Measurements from ENCODE around the gene PPFIA3. TPM values are rescaled to one million over a fixed set of nuclear protein-coding genes. Genes with fewer than 3 reads are reported as not detected.

The PPFIA3 gene
- total RNA-seq, 2 donors from 2014 or later = 2.6 to 3.9 TPM

- DNase-seq (no peak), ATAC-seq (peak; percentile 57)
- Mint-ChIP-seq H3K27me3 (no peaks in the 10 kb centered on the region), H3K4me3 (no peak overlapping the region), H3K36me3 (ENCODE audit: low read depth) (peaks cover 6% of the 10 kb centered on the region), H3K4me1 (peaks cover 30% of the 10 kb centered on the region), H3K27ac (peak overlapping the region; percentile 39)
- H3K9me3 ChIP-seq (ENCODE audit: control insufficient read depth, low read length, poor library complexity, severe bottlenecking) = no peaks in the 10 kb centered on the region
Observed at GRCh38 chr19:49091391-49092038, 27.8 kb upstream of the PPFIA3 start.

- Mint-ChIP-seq H3K36me3 (ENCODE audit: low read depth) (peaks cover 2% of the 10 kb centered on the region), H3K27me3 (no peaks in the 10 kb centered on the region), H3K4me1 (peaks cover 23% of the 10 kb centered on the region), H3K4me3 (no peak overlapping the region), H3K27ac (no peak overlapping the region)
- no peak for ATAC-seq
- no peak for DNase-seq
- H3K9me3 ChIP-seq (ENCODE audit: control insufficient read depth, low read length, poor library complexity, severe bottlenecking) = no peaks in the 10 kb centered on the region
Observed at GRCh38 chr19:49092686-49093085, 26.7 kb upstream of the PPFIA3 start.

DNA sequence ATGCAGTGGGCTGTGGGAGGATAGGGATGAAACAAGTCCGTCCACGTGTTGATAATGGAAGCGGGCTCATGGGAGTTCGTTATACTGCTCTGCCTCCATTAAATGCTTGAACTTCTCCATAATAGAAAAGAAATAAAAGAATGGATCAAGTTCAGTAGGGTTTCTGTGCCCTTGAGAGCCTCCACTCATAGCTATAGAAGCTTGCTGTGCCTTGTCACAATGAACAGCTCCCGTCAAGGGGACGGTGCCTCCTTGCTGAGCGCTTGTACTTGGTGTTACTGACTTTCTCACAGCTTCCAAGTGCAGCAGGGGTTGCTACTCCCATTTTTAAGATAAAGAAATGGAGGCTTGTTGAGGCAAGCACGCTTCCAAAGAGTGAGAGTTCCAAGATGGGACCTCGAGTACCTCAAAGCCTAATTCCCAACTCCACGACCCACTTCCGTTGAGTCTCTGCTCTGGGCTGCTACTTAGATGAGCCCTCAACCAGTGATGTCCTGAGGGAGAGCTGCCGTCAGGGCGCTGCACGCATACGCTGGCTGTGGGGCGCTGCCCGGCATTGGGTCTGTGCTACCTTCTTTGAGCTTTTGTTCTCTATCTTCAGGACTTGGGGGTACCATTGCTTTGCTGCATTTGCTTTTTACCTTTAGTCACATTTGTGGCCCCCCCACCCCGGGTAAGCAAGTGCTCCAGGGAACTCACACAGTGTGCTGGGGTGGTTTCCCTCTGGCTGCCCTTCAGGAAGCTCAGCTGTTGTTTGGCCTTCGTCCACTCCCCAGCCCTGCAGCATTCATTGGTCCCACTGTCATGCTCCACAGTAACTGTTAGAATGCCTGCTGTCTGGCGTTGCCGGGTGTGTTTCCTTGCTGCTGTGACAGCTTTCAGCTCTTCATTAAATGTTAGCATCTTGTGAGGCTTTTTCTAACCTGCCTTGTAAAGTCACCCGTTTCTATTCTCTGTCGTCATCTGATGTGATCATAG is 24.6 kb upstream of the PPFIA3 start:
- H3K4me1 Mint-ChIP-seq = peaks cover 18% of the 10 kb centered on the region
- H3K36me3 Mint-ChIP-seq (ENCODE audit: low read depth) = peaks cover 2% of the 10 kb centered on the region
- H3K4me3 Mint-ChIP-seq = no peak overlapping the region
- no peak overlapping the region for H3K27ac Mint-ChIP-seq
- no peak for DNase-seq
- no peaks in the 10 kb centered on the region for H3K27me3 Mint-ChIP-seq
- no peaks in the 10 kb centered on the region for H3K9me3 ChIP-seq (ENCODE audit: control insufficient read depth, low read length, poor library complexity, severe bottlenecking)
- no peak for ATAC-seq

- peaks cover 6% of the 10 kb centered on the region for H3K36me3 Mint-ChIP-seq (ENCODE audit: low read depth)
- no peaks in the 10 kb centered on the region for H3K27me3 Mint-ChIP-seq
- H3K9me3 ChIP-seq (ENCODE audit: control insufficient read depth, low read length, poor library complexity, severe bottlenecking) = no peaks in the 10 kb centered on the region
- no peak overlapping the region for H3K4me3 Mint-ChIP-seq
- H3K4me1 Mint-ChIP-seq = peaks cover 16% of the 10 kb centered on the region
- DNase-seq = peak; percentile 48 to 71 (median 58)
- ATAC-seq = peak; percentile 92
- H3K27ac Mint-ChIP-seq = no peak overlapping the region
Observed at GRCh38 chr19:49097453-49098288, 21.7 kb upstream of the PPFIA3 start.

GRCh38 chr19:49098795-49099194 is 20.5 kb upstream of the PPFIA3 start:
- Mint-ChIP-seq H3K27ac (peak overlapping the region; percentile 41), H3K4me1 (peaks cover 16% of the 10 kb centered on the region), H3K36me3 (ENCODE audit: low read depth) (peaks cover 4% of the 10 kb centered on the region), H3K27me3 (no peaks in the 10 kb centered on the region), H3K4me3 (no peak overlapping the region)
- no peak for ATAC-seq
- no peaks in the 10 kb centered on the region for H3K9me3 ChIP-seq (ENCODE audit: control insufficient read depth, low read length, poor library complexity, severe bottlenecking)
- DNase-seq = no peak

- Mint-ChIP-seq H3K27ac (peak overlapping the region; percentile 68), H3K4me3 (no peak overlapping the region), H3K27me3 (no peaks in the 10 kb centered on the region), H3K36me3 (ENCODE audit: low read depth) (peaks cover 7% of the 10 kb centered on the region), H3K4me1 (peaks cover 13% of the 10 kb centered on the region)
- DNase-seq (no peak), ATAC-seq (no peak)
- no peaks in the 10 kb centered on the region for H3K9me3 ChIP-seq (ENCODE audit: control insufficient read depth, low read length, poor library complexity, severe bottlenecking)
Observed at GRCh38 chr19:49101160-49101559, 18.2 kb upstream of the PPFIA3 start.

GRCh38 chr19:49102303-49102702 is 17.0 kb upstream of the PPFIA3 start:
- Mint-ChIP-seq H3K4me1 (peaks cover 18% of the 10 kb centered on the region), H3K27me3 (no peaks in the 10 kb centered on the region), H3K36me3 (ENCODE audit: low read depth) (peaks cover 12% of the 10 kb centered on the region), H3K27ac (no peak overlapping the region), H3K4me3 (no peak overlapping the region)
- H3K9me3 ChIP-seq (ENCODE audit: control insufficient read depth, low read length, poor library complexity, severe bottlenecking) = no peaks in the 10 kb centered on the region
- DNase-seq = no peak
- no peak for ATAC-seq

- H3K27ac Mint-ChIP-seq = no peak overlapping the region
- H3K4me1 Mint-ChIP-seq = peaks cover 16% of the 10 kb centered on the region
- DNase-seq (no peak), ATAC-seq (no peak)
- H3K27me3 Mint-ChIP-seq = no peaks in the 10 kb centered on the region
- H3K9me3 ChIP-seq (ENCODE audit: control insufficient read depth, low read length, poor library complexity, severe bottlenecking) = no peaks in the 10 kb centered on the region
- H3K4me3 Mint-ChIP-seq = no peak overlapping the region
- peaks cover 12% of the 10 kb centered on the region for H3K36me3 Mint-ChIP-seq (ENCODE audit: low read depth)
Observed at GRCh38 chr19:49103331-49104085, 15.8 kb upstream of the PPFIA3 start.

DNA sequence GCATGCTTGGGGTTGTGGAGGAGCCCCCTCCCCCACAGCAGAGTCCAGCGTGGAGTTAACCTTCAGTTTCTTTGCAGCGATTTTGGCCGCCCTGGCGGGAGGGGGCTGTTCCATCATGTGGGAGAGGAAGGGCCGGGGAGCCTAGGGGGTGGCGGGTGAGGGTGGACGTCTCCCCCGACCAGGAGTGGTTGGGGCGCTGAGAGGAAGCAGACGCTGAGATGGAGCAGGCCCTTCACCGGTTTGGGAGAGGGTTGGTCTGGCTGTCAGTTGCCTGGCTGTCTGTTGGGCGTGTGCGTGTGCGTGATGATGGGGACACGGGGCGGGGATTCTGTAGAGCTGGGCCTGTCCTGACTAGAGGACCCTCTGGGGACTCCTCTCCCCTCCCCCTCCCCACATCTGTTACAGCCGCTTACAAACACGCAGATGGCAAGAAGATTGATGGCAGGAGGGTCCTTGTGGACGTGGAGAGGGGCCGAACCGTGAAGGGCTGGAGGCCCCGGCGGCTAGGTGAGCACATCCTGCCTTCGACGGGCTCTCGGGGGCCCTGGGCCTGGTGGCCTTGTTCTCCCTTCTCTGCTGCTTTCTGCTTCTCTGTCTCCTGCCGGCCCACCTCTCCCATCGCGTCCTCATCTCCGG is 15.0 kb upstream of the PPFIA3 start:
- ATAC-seq (no peak), DNase-seq (no peak)
- H3K36me3 Mint-ChIP-seq (ENCODE audit: low read depth) = peaks cover 12% of the 10 kb centered on the region
- no peaks in the 10 kb centered on the region for H3K27me3 Mint-ChIP-seq
- peak overlapping the region; percentile 79 for H3K27ac Mint-ChIP-seq
- H3K9me3 ChIP-seq (ENCODE audit: control insufficient read depth, low read length, poor library complexity, severe bottlenecking) = no peaks in the 10 kb centered on the region
- H3K4me1 Mint-ChIP-seq = peaks cover 16% of the 10 kb centered on the region
- no peak overlapping the region for H3K4me3 Mint-ChIP-seq

GRCh38 chr19:49106648-49107135 is 12.7 kb upstream of the PPFIA3 start:
- H3K4me3 Mint-ChIP-seq = no peak overlapping the region
- H3K27me3 Mint-ChIP-seq = no peaks in the 10 kb centered on the region
- H3K4me1 Mint-ChIP-seq = peaks cover 9% of the 10 kb centered on the region
- H3K27ac Mint-ChIP-seq = peak overlapping the region; percentile 2
- H3K36me3 Mint-ChIP-seq (ENCODE audit: low read depth) = peaks cover 8% of the 10 kb centered on the region
- no peaks in the 10 kb centered on the region for H3K9me3 ChIP-seq (ENCODE audit: control insufficient read depth, low read length, poor library complexity, severe bottlenecking)
- ATAC-seq = peak; percentile 76
- DNase-seq = peak; percentile 38 to 65 (median 47)

DNA sequence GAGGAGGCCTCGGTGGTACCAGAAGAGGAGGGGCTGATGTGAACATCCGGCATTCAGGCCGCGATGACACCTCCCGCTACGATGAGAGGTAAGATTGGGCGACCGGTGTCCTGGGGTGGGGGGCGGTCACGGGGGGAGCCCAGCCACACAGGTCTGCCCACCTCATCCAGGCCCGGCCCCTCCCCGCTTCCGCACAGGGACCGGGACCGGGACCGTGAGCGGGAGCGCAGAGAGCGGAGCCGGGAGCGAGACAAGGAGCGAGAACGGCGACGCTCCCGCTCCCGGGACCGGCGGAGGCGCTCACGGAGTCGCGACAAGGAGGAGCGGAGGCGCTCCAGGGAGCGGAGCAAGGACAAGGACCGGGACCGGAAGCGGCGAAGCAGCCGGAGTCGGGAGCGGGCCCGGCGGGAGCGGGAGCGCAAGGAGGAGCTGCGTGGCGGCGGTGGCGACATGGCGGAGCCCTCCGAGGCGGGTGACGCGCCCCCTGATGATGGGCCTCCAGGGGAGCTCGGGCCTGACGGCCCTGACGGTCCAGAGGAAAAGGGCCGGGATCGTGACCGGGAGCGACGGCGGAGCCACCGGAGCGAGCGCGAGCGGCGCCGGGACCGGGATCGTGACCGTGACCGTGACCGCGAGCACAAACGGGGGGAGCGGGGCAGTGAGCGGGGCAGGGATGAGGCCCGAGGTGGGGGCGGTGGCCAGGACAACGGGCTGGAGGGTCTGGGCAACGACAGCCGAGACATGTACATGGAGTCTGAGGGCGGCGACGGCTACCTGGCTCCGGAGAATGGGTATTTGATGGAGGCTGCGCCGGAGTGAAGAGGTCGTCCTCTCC is 11.5 kb upstream of the PPFIA3 start:
- H3K9me3 ChIP-seq (ENCODE audit: control insufficient read depth, low read length, poor library complexity, severe bottlenecking) = no peaks in the 10 kb centered on the region
- Mint-ChIP-seq H3K4me1 (peaks cover 9% of the 10 kb centered on the region), H3K27ac (no peak overlapping the region), H3K4me3 (no peak overlapping the region), H3K36me3 (ENCODE audit: low read depth) (peaks cover 8% of the 10 kb centered on the region), H3K27me3 (no peaks in the 10 kb centered on the region)
- ATAC-seq (no peak), DNase-seq (no peak)
